GM21423 (cell line): ENCODE data around the gene ZNF581.

Experiments used
- ATAC-seq: cut with Tn5 transposase; IDR thresholded peaks from one replicate; pipeline ENCODE4 v1.9.1; 2021; ENCODE audit warnings: mild to moderate bottlenecking, moderate library complexity; ENCODE audit not compliant: unreplicated experiment

ZNF581 gene

DNA sequence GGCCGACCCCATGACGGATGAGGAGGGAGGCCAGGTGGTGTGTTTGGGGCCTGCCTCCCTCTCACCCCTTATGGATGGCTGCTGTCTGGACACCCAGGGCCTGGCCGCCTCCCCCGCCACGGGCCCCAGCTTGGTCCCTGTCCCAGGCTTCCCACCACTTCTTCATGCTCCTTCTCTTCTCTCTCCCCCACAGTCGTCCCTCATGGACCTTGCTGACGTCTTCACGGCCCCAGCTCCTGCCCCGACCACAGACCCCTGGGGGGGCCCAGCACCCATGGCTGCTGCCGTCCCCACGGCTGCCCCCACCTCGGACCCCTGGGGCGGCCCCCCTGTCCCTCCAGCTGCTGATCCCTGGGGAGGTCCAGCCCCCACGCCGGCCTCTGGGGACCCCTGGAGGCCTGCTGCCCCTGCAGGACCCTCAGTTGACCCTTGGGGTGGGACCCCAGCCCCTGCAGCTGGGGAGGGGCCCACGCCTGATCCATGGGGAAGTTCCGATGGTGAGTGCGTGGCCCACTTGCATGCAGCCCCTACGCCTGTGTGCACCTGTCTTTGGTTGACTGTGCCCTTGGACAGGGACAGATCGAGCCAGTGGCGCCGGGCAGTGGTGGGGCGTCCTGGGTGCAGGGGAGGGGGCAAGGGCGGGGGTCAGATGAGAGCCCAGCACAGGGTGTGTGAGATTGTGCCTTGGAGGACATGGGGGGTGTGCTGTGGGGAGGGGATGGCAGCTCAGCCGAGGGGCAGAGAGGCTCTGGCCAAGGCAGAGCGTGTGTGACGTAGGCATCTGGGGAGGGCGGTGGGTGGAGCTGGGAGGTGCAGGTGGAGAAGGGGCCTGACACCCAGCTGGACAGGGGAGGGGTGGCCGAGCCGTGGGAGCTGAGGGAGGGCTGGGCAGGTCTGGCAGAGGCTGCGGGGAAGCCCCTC, 48.4 kb downstream of the ZNF581 start:
- ATAC-seq, result no peak

DNA sequence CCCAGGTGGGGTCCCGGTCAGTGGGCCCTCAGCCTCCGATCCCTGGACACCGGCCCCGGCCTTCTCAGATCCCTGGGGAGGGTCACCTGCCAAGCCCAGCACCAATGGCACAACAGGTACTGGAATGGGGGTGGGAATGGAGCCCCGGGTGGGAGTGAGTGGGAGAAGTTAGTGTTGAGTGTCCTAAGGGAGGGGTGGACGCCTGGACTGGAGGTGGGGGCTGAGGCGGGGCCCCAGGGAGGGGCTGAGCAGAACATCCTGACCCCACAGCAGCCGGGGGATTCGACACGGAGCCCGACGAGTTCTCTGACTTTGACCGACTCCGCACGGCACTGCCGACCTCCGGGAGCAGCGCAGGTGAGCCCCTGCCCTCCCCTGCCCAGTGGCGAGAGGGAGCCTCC, 49.2 kb downstream of the ZNF581 start:
- ATAC-seq, result no peak

DNA sequence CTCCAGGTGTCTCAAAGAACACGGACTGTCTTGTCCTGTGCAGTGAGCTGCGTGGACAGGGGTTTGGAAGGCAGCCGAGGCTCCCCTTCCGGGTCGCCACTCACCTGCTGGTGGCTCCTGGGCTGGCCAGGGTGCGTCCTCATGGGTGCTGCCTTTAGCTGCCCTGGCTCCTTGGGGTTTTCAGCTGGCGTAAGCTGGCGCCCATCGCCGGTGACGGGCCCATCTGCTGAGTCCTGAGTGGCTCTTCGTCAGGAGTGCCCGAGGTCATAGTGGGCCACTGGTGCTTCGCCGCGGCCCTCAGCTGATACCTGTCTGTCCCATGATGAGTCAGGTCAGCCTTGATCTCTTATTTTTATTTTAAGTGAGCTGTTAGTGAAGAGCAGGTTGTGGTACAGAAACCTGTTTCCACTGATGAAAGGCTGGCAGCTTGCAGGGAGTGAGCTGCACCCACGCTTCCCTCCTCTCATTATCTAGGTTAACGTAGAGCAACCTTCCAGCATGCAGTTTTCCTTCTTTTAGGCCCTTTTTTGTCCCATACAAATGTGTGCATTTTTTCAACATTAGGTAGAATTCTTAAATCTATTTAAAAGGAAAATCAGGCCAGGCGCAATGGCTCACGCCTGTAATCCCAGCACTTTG, 50.0 kb downstream of the ZNF581 start:
- ATAC-seq, result no peak

DNA sequence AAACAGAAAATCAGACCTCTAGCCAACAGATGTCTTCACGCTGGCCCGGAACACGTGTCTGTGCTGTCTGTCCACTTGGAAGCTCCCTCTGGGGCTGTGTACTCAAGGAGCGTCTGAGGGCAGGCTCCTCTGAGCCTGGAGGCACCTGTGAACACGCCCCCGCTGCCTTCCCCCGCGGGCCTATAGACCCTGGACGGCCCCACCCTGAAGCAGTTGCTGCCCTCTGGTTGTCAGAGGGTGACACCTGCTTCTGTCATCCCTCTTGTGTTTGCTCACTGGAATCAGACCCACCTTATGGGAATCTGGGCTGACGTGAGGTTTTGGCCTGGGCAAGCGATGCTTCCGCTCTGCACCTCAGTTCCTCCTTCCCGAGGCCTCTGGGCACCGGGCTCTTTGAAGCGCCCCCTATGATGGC, 50.8 kb downstream of the ZNF581 start:
- no peak for ATAC-seq

DNA sequence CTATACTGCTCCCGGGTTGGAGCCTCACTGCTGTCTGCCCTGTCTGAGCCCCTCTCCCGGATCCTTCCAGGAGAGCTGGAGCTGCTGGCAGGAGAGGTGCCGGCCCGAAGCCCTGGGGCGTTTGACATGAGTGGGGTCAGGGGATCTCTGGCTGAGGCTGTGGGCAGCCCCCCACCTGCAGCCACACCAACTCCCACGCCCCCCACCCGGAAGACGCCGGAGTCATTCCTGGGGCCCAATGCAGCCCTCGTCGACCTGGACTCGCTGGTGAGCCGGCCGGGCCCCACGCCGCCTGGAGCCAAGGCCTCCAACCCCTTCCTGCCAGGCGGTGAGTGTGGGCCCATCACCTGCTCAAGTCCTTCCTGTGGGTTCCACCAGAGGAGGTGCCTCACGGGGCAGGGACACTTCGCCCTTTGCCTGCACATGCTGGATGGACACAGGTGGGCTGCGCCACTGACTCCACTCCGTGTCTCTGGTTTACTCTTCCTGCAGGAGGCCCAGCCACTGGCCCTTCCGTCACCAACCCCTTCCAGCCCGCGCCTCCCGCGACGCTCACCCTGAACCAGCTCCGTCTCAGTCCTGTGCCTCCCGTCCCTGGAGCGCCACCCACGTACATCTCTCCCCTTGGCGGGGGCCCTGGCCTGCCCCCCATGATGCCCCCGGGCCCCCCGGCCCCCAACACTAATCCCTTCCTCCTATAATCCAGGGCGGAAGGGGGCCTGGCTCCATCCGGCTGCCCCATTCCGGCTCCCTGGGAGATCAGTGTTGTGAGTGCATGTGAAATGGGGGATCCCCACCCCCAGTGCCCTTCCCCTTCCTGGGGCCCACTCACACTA, 51.4 kb downstream of the ZNF581 start:
- ATAC-seq, result no peak
